Loucy (cell line): ENCODE results near the gene TMEM179.

ENCODE experiments used
- CTCF ChIP-seq: fragments of 200-600 bp; sonication (generic); conservative IDR thresholded peaks from 2 replicates; pipeline ENCODE4 v1.5.1; 2014; ENCODE audit warnings: mild to moderate bottlenecking, antibody characterized with exemption, low read length
- EZH2phosphoT487 ChIP-seq: fragments of 200-600 bp; IDR thresholded peaks from 2 replicates; pipeline ENCODE4 v1.6.1; 2018; ENCODE audit warnings: antibody characterized with exemption, mild to moderate bottlenecking, moderate library complexity, borderline replicate concordance

GRCh38 chr14:104567957-104568225 is 36.7 kb downstream of the TMEM179 start:
- TF ChIP-seq CTCF (no peak), EZH2phosphoT487 (no peak)
